C4-2B (cell line): ENCODE measurements around the gene COQ9.
"Not testable (repeated sequence)": the region's sequence is repeated elsewhere in the genome, so short reads cannot be mapped to it uniquely, and the experiment has no call there.

ENCODE experiments used
- H3K27ac ChIP-seq: fragments of 450-650 bp; 2 replicates; pipeline ENCODE4 v1.5.1; 2017
- ZFX ChIP-seq: fragments of 450-650 bp; IDR thresholded peaks from 2 replicates; pipeline ENCODE4 v1.6.1; 2017
- TF ChIP-seq, protein P1 (sequence below): fragments of 450-650 bp; conservative IDR thresholded peaks from 2 replicates; pipeline ENCODE4 v1.5.1; 2017; ENCODE audit warnings: mild to moderate bottlenecking

The COQ9 gene

GRCh38 chr16:57485091-57485915 lies 38.0 kb downstream of the COQ9 start:
- no peak for TF ChIP-seq ZFX
- no peak overlapping the region for H3K27ac ChIP-seq

GRCh38 chr16:57485916-57486857 lies 38.9 kb downstream of the COQ9 start, which contains the start of gene DOK4:
Gene DOK4 (minus strand): TSS chr16:57486493. CDS start chr16:57479507, 6,986 bp downstream.
- TF ChIP-seq ZFX: no peak
- TF ChIP-seq, protein P1, sequence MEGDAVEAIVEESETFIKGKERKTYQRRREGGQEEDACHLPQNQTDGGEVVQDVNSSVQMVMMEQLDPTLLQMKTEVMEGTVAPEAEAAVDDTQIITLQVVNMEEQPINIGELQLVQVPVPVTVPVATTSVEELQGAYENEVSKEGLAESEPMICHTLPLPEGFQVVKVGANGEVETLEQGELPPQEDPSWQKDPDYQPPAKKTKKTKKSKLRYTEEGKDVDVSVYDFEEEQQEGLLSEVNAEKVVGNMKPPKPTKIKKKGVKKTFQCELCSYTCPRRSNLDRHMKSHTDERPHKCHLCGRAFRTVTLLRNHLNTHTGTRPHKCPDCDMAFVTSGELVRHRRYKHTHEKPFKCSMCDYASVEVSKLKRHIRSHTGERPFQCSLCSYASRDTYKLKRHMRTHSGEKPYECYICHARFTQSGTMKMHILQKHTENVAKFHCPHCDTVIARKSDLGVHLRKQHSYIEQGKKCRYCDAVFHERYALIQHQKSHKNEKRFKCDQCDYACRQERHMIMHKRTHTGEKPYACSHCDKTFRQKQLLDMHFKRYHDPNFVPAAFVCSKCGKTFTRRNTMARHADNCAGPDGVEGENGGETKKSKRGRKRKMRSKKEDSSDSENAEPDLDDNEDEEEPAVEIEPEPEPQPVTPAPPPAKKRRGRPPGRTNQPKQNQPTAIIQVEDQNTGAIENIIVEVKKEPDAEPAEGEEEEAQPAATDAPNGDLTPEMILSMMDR: no peak
- peak within 1 kb of the TSS; percentile 30; the same call in 1 of the 2 replicates for H3K27ac ChIP-seq

DNA sequence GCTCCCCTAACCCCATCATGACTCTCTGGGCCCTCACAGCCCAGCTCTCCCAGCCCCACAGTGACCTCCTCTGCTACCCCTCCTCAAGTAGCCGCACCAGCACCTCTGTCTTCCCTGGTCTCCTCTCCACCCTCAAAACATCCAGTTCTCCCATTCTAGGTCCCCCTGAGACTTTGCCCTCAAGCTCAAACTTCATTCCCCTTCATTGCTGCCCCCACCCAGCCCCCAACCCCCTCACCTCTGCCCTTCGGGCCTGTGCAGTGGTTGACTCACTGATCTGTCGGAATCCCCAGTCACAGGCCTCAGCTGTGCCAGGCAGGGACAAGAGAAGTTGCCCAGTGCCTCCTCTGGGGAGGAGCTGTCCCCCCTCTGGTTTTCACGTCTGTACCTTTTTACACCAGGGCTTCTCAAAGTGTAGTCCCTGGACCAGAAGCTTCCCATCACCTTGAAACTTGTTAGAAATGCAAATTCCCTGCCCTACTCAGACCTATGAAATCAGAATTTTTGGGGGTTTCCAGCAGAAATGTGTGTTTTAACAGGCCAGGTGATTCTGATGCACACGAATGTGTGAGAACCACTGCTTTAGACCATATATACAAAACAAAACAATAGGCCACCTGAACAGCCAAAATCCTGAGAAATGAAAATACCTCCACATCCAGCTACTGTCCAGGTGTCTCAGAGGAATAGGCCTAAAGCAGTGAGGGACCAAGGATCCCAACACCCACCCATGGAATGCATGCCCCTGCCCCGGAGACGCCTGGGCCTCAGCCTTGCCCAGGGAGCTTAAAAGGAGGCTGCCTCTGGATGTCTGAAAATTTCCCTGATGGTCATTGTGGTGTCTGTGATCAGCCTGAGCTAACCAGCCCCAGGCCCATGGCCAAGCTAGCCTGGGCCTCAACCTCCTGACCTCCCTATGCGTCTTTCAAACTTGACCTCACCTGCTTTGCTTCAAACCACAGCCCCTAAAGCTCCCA lies 39.9 kb downstream of the COQ9 start:
- no peak for TF ChIP-seq ZFX
- TF ChIP-seq, protein P1: no peak
- no peak overlapping the region for H3K27ac ChIP-seq

DNA sequence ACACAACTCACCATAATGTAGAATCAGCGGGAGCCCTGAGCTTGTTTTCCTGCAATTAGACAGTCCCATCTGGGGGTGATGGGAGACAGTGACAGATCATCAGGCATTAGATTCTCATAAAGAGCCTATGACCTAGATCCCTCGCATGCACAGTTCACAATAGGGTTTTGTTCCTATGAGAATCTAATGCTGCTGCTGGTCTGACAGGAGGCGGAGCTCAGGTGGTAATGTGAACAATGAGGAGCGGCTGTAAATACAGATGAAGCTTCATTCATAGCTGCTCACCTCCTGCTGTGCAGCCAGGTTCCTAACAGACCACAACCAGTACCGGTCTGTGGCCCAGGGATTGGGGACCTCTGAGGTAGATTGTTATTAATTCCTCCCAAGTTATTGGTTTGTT lies 42.0 kb downstream of the COQ9 start:
- TF ChIP-seq ZFX: no peak
- TF ChIP-seq, protein P1: no peak
- H3K27ac ChIP-seq: no peak overlapping the region

- no peak overlapping the region for H3K27ac ChIP-seq
- TF ChIP-seq ZFX: no peak
- TF ChIP-seq, protein P1: no peak
Measured at GRCh38 chr16:57493767-57494166, 46.5 kb downstream of the COQ9 start.

- no peak overlapping the region for H3K27ac ChIP-seq
- TF ChIP-seq ZFX: no peak
- TF ChIP-seq, protein P1: no peak
Measured at GRCh38 chr16:57497121-57497520, 49.8 kb downstream of the COQ9 start.

- no peak overlapping the region for H3K27ac ChIP-seq
- TF ChIP-seq ZFX: no peak
- TF ChIP-seq, protein P1: no peak
Measured at GRCh38 chr16:57498031-57498430, 50.8 kb downstream of the COQ9 start.

DNA sequence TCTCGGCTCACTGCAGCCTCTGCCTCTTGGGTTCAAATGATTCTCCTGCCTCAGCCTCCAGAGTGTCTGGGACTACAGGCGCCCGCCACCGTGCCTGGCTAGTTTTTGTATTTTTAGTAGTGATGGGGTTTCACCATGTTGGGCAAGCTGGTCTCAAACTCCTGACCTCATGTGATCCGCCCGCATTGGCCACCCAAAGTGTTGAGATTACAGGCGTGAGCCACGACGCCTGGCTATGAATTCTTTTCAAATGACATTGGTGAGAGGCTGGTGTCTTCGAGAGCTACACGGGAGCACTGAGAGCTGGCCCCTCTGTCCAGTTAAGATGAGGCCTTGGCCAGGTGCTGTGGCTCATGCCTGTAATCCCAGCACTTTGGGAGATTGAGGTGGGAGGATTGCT lies 52.7 kb downstream of the COQ9 start:
- not testable (repeated sequence) for H3K27ac ChIP-seq
